ENCODE measurements around the gene TRIM44. TPM values are rescaled to one million over a fixed set of nuclear protein-coding genes. Genes with fewer than 3 reads are reported as not detected.

TRIM44 gene
- total RNA-seq, 1 experiment from 2014 or later, result 81.4 TPM

GRCh38 chr11:35825386-35825785, 162.8 kb downstream of the TRIM44 start:
- intact Hi-C loops (cut with micrococcal nuclease; ENCODE audit: unreplicated experiment), result loop anchor here (10.0 kb wide), 1 partner anchor 341 kb away; no protein-coding TSS in a partner anchor
- H3K27ac Mint-ChIP-seq (ENCODE audit: unreplicated experiment), result no peak overlapping the region
- CTCF ChIA-PET, result no interaction called here
- Histone ChIP-seq H3K4me1 (peaks cover 14% of the 10 kb centered on the region), H3K27me3 (replicated peaks; ENCODE audit: control insufficient read depth, insufficient read depth, low read length) (no peaks in the 10 kb centered on the region), H3K36me3 (ENCODE audit: control insufficient read depth, insufficient read depth, low read length) (no peaks in the 10 kb centered on the region), H3K4me3 (ENCODE audit: low read depth, low read length) (no peak overlapping the region), H3K9me3 (no peaks in the 10 kb centered on the region)
- no peak for DNase-seq
- H3K9me3 Mint-ChIP-seq (ENCODE audit: unreplicated experiment), result no peaks in the 10 kb centered on the region
- TF ChIP-seq CTCF (IDR thresholded peaks at IDR 0.05; ENCODE audit: insufficient read depth in 1 of 2, low read depth in 1 of 2, low read length in 1 of 2, severe bottlenecking in 1 of 2, unreplicated experiment in 1 of 2), result no peak
- H3K36me3 Mint-ChIP-seq (ENCODE audit: insufficient read depth, unreplicated experiment), result peaks cover 5% of the 10 kb centered on the region
- H3K27me3 Mint-ChIP-seq (ENCODE audit: insufficient read depth, unreplicated experiment), result peaks cover 2% of the 10 kb centered on the region
- POLR2A ChIA-PET, result no interaction called here
- no TSS peak for BruUV-seq (replicated peaks)
- H3K4me3 Mint-ChIP-seq (ENCODE audit: unreplicated experiment), result no peak overlapping the region
- peaks cover 15% of the 10 kb centered on the region for H3K4me1 Mint-ChIP-seq (ENCODE audit: low read depth, unreplicated experiment)

GRCh38 chr11:35826006-35826405, 163.4 kb downstream of the TRIM44 start:
- intact Hi-C loops (cut with micrococcal nuclease; ENCODE audit: unreplicated experiment), result loop anchor here (10.0 kb wide), 1 partner anchor 341 kb away; no protein-coding TSS in a partner anchor
- POLR2A ChIA-PET, result no interaction called here
- CTCF ChIA-PET, result no interaction called here

GRCh38 chr11:35826949-35827348, 164.4 kb downstream of the TRIM44 start:
- no peaks in the 10 kb centered on the region for H3K9me3 Mint-ChIP-seq (ENCODE audit: unreplicated experiment)
- peaks cover 14% of the 10 kb centered on the region for H3K4me1 ChIP-seq
- no peaks in the 10 kb centered on the region for H3K9me3 ChIP-seq
- CTCF ChIA-PET, result no interaction called here
- intact Hi-C loops (cut with micrococcal nuclease; ENCODE audit: unreplicated experiment), result loop anchor here (10.0 kb wide), 1 partner anchor 342 kb away; no protein-coding TSS in a partner anchor
- H3K4me3 Mint-ChIP-seq (ENCODE audit: unreplicated experiment), result no peak overlapping the region
- no peak overlapping the region for H3K27ac Mint-ChIP-seq (ENCODE audit: unreplicated experiment)
- no TSS peak for BruUV-seq (replicated peaks)
- no peak for DNase-seq
- no peaks in the 10 kb centered on the region for H3K36me3 ChIP-seq (ENCODE audit: control insufficient read depth, insufficient read depth, low read length)
- POLR2A ChIA-PET, result no interaction called here
- peaks cover 5% of the 10 kb centered on the region for H3K36me3 Mint-ChIP-seq (ENCODE audit: insufficient read depth, unreplicated experiment)
- H3K27me3 Mint-ChIP-seq (ENCODE audit: insufficient read depth, unreplicated experiment), result peaks cover 2% of the 10 kb centered on the region
- no peak for TF ChIP-seq CTCF (IDR thresholded peaks at IDR 0.05; ENCODE audit: insufficient read depth in 1 of 2, low read depth in 1 of 2, low read length in 1 of 2, severe bottlenecking in 1 of 2, unreplicated experiment in 1 of 2)
- peaks cover 15% of the 10 kb centered on the region for H3K4me1 Mint-ChIP-seq (ENCODE audit: low read depth, unreplicated experiment)
- H3K27me3 ChIP-seq (replicated peaks; ENCODE audit: control insufficient read depth, insufficient read depth, low read length), result no peaks in the 10 kb centered on the region
- no peak overlapping the region for H3K4me3 ChIP-seq (ENCODE audit: low read depth, low read length)

More at GRCh38 chr11:35826006-35826405, 163.4 kb downstream of the TRIM44 start:
- DNase-seq, result no peak
- Mint-ChIP-seq H3K9me3 (ENCODE audit: unreplicated experiment) (no peaks in the 10 kb centered on the region), H3K4me1 (ENCODE audit: low read depth, unreplicated experiment) (peaks cover 15% of the 10 kb centered on the region), H3K27ac (ENCODE audit: unreplicated experiment) (no peak overlapping the region), H3K36me3 (ENCODE audit: insufficient read depth, unreplicated experiment) (peaks cover 5% of the 10 kb centered on the region), H3K4me3 (ENCODE audit: unreplicated experiment) (no peak overlapping the region), H3K27me3 (ENCODE audit: insufficient read depth, unreplicated experiment) (peaks cover 2% of the 10 kb centered on the region)
- no TSS peak for BruUV-seq (replicated peaks)
- Histone ChIP-seq H3K4me1 (peaks cover 14% of the 10 kb centered on the region), H3K36me3 (ENCODE audit: control insufficient read depth, insufficient read depth, low read length) (no peaks in the 10 kb centered on the region), H3K4me3 (ENCODE audit: low read depth, low read length) (no peak overlapping the region), H3K9me3 (no peaks in the 10 kb centered on the region), H3K27me3 (replicated peaks; ENCODE audit: control insufficient read depth, insufficient read depth, low read length) (no peaks in the 10 kb centered on the region)
- no peak for TF ChIP-seq CTCF (IDR thresholded peaks at IDR 0.05; ENCODE audit: insufficient read depth in 1 of 2, low read depth in 1 of 2, low read length in 1 of 2, severe bottlenecking in 1 of 2, unreplicated experiment in 1 of 2)

Measured in Caco-2 (cell line).